ENCODE results near the gene BIRC3. TPM values are rescaled to one million over a fixed set of nuclear protein-coding genes. Genes with fewer than 3 reads are reported as not detected.

Gene BIRC3
- total and polyA plus RNA-seq, 2 of the 8 experiments (the other 6 are each of a cell fraction or from before 2014, with no cell fraction given), result 0.08 to 0.20 TPM

GRCh38 chr11:102320188-102320587, 2.9 kb downstream of the BIRC3 start:
- no peak overlapping the region for H2AFZ ChIP-seq (ENCODE audit: low read length)

More at GRCh38 chr11:102320188-102320587, 2.9 kb downstream of the BIRC3 start:
- Histone ChIP-seq H3K4ac (replicated peaks; ENCODE audit: insufficient read length, low read depth, low read length) (no peak overlapping the region), H2AK5ac (ENCODE audit: low read depth, low read length) (no peak overlapping the region), H4K5ac (ENCODE audit: insufficient read length, low read depth, low read length) (no peak overlapping the region), H3K27ac (ENCODE audit: low read depth, low read length) (no peak overlapping the region), H4K20me1 (replicated peaks in 1 of 2; ENCODE audit: control insufficient read depth in 1 of 2, insufficient read depth in 2 of 2, low read length in 2 of 2) (no peaks in the 10 kb centered on the region), H3K23me2 (ENCODE audit: low read depth, low read length) (peaks cover 6% of the 10 kb centered on the region; the same call in 1 of the 2 replicates), H3K4me1 (replicated peaks in 1 of 4; ENCODE audit: control insufficient read depth in 3 of 4, insufficient read depth in 4 of 4, low read length in 3 of 4) (peaks cover 0 to 1% (median 0%) of the 10 kb centered on the region in 4 experiments; a peak in 1 of 7 replicates), H3K56ac (replicated peaks; ENCODE audit: insufficient read length, low read depth, low read length) (no peak overlapping the region), H2BK120ac (replicated peaks; ENCODE audit: low read depth, low read length) (no peak overlapping the region), H2BK12ac (ENCODE audit: low read depth, low read length) (no peak overlapping the region), H3K4me3 (ENCODE audit: extremely low read depth in 1 of 4, insufficient read depth in 2 of 4, low read depth in 3 of 4, low read length in 4 of 4) (no peak overlapping the region), H3K18ac (ENCODE audit: extremely low read depth, low read length) (no peak overlapping the region), H3K9ac (replicated peaks in 1 of 4; ENCODE audit: extremely low read depth in 1 of 4, low read depth in 3 of 4, low read length in 3 of 4) (no peak overlapping the region), H3K4me2 (ENCODE audit: insufficient read depth in 1 of 2, low read depth in 2 of 2, low read length in 2 of 2) (no peak overlapping the region), H3K79me2 (ENCODE audit: control insufficient read depth in 1 of 2, insufficient read depth in 2 of 2, low read length in 2 of 2) (no peaks in the 10 kb centered on the region), H4K8ac (ENCODE audit: extremely low read depth, insufficient read depth, low read length) (no peak overlapping the region), H3K36me3 (ENCODE audit: control insufficient read depth in 2 of 4, insufficient read depth in 4 of 4, low read length in 3 of 4) (no peaks in the 10 kb centered on the region), H2BK5ac (ENCODE audit: low read depth, low read length) (no peak overlapping the region), H3K14ac (ENCODE audit: insufficient read length) (no peak overlapping the region), H2BK15ac (ENCODE audit: low read length) (no peak overlapping the region), H4K91ac (replicated peaks; ENCODE audit: insufficient read length, low read length) (no peak overlapping the region), H3K79me1 (ENCODE audit: low read depth, low read length) (no peaks in the 10 kb centered on the region), H3K27me3 (replicated peaks in 1 of 4; ENCODE audit: control insufficient read depth in 3 of 4, extremely low read depth in 1 of 4, insufficient read depth in 3 of 4, low read length in 3 of 4) (no peaks in the 10 kb centered on the region), H3K23ac (ENCODE audit: insufficient read length) (no peak overlapping the region), H3K9me3 (ENCODE audit: insufficient read depth in 2 of 2, low read depth in 1 of 2, low read length in 1 of 2) (no peaks in the 10 kb centered on the region), H2BK20ac (ENCODE audit: low read length) (no peak overlapping the region)
- CTCF ChIA-PET (ENCODE audit: partially characterized antibody), result interaction anchor here (0.8 to 4.1 kb wide), 5 partner anchors 10 to 346 kb away, joined by 3 to 22 read pairs (median 4); no protein-coding TSS in a partner anchor
- TF ChIP-seq NRF1 (IDR thresholded peaks at IDR 0.05; ENCODE audit: low read depth, low read length) (no peak), USF2 (IDR thresholded peaks at IDR 0.05; ENCODE audit: low read length) (no peak), EGR1 (IDR thresholded peaks at IDR 0.05; ENCODE audit: borderline replicate concordance, low read depth, low read length) (no peak), CTBP2 (IDR thresholded peaks at IDR 0.05; ENCODE audit: borderline replicate concordance, insufficient read depth, insufficient read length, low read length) (no peak), YY1 (IDR thresholded peaks at IDR 0.05; ENCODE audit: low read depth, low read length) (no peak), JUN (IDR thresholded peaks at IDR 0.05; ENCODE audit: low read depth, low read length) (no peak), SUZ12 (IDR thresholded peaks at IDR 0.05; ENCODE audit: low read length) (no peak), MAX (IDR thresholded peaks at IDR 0.05) (no peak), CREB1 (IDR thresholded peaks at IDR 0.05) (no peak), KDM5A (IDR thresholded peaks at IDR 0.05; ENCODE audit: low read length) (no peak)
- TF ChIP-seq, protein P1, sequence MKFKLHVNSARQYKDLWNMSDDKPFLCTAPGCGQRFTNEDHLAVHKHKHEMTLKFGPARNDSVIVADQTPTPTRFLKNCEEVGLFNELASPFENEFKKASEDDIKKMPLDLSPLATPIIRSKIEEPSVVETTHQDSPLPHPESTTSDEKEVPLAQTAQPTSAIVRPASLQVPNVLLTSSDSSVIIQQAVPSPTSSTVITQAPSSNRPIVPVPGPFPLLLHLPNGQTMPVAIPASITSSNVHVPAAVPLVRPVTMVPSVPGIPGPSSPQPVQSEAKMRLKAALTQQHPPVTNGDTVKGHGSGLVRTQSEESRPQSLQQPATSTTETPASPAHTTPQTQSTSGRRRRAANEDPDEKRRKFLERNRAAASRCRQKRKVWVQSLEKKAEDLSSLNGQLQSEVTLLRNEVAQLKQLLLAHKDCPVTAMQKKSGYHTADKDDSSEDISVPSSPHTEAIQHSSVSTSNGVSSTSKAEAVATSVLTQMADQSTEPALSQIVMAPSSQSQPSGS (IDR thresholded peaks at IDR 0.05; ENCODE audit: low read length), result no peak
- TF ChIP-seq, protein P2, sequence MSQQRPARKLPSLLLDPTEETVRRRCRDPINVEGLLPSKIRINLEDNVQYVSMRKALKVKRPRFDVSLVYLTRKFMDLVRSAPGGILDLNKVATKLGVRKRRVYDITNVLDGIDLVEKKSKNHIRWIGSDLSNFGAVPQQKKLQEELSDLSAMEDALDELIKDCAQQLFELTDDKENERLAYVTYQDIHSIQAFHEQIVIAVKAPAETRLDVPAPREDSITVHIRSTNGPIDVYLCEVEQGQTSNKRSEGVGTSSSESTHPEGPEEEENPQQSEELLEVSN (IDR thresholded peaks at IDR 0.05), result no peak
- DNase-seq (ENCODE audit: low read depth in 1 of 2, low spot score in 2 of 2) (no peak), FAIRE-seq (no peak)
- POLR2A ChIA-PET (ENCODE audit: partially characterized antibody), result interaction anchor here (0.9 to 1.8 kb wide), 2 partner anchors 22 to 86 kb away, joined by 3 read pairs; no protein-coding TSS in a partner anchor
